ENCODE measurements around the gene IMP4. TPM values are rescaled to one million over a fixed set of nuclear protein-coding genes. Genes with fewer than 3 reads are reported as not detected.

Gene IMP4
- total and polyA plus RNA-seq, 2 of the 8 experiments (the other 6 are each of a cell fraction or from before 2014, with no cell fraction given), result 96.8 to 194 TPM

DNA sequence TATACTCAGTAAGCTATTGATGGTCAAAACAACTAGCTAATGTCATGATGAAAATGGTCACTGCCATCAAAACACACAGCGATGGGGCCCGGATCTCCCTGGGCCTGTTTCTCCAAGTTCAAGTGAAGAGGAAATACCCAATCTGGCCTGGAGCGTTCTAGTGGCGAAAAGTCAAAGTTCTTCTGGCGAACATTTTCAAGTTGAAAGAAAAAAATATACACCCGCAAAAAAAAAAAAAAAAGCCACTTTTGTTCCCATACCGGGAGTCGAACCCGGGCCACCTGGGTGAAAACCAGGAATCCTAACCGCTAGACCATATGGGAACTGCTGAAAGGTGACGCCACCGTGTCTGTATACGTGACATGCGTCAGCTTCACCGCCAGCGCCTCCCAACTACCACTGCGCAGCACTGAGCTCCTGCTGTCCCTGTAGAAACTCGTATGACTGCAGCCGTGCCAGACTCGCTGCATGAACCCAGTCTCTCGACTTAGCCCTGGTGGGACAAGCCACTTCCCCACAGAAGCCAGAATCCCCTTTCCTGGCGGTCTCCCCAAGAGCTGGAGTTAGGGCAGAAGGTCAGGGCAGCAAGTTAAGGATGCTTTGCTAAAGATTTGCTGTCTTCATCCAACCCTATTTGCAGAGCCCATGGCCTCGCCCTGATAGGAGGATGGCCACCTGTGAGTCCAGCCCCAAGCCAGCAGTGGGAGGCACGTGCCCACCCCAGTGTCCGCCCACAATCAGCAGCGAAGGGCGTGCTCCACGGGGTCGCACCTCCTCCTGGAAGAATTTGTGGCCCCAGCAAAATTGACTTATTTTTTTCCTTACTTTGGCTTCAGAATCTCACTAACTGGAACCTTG lies 5.6 kb upstream of the IMP4 start (continued):
- TF ChIP-seq, protein P1, sequence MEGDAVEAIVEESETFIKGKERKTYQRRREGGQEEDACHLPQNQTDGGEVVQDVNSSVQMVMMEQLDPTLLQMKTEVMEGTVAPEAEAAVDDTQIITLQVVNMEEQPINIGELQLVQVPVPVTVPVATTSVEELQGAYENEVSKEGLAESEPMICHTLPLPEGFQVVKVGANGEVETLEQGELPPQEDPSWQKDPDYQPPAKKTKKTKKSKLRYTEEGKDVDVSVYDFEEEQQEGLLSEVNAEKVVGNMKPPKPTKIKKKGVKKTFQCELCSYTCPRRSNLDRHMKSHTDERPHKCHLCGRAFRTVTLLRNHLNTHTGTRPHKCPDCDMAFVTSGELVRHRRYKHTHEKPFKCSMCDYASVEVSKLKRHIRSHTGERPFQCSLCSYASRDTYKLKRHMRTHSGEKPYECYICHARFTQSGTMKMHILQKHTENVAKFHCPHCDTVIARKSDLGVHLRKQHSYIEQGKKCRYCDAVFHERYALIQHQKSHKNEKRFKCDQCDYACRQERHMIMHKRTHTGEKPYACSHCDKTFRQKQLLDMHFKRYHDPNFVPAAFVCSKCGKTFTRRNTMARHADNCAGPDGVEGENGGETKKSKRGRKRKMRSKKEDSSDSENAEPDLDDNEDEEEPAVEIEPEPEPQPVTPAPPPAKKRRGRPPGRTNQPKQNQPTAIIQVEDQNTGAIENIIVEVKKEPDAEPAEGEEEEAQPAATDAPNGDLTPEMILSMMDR (IDR thresholded peaks at IDR 0.05; ENCODE audit: control extremely low read depth in 1 of 3, insufficient read depth in 1 of 3, low read depth in 1 of 3, low read length in 3 of 3), result no peak
- TF ChIP-seq POLR2A (IDR thresholded peaks at IDR 0.05; ENCODE audit: control extremely low read depth in 1 of 2, low read depth in 2 of 2, low read length in 2 of 2) (peak; percentile 21 to 70), NANOG (IDR thresholded peaks at IDR 0.05; ENCODE audit: insufficient read depth, low read depth, low read length, poor library complexity, severe bottlenecking) (no peak), TBP (IDR thresholded peaks at IDR 0.05; ENCODE audit: low read depth, low read length) (peak; percentile 100), BCL11A (IDR thresholded peaks at IDR 0.05; ENCODE audit: low read depth in 2 of 2, low read length in 2 of 2) (no peak), RBBP5 (IDR thresholded peaks at IDR 0.05; ENCODE audit: borderline replicate concordance, low read depth, low read length) (peak; percentile 93)
- TF ChIP-seq, protein P2, sequence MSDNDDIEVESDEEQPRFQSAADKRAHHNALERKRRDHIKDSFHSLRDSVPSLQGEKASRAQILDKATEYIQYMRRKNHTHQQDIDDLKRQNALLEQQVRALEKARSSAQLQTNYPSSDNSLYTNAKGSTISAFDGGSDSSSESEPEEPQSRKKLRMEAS (IDR thresholded peaks at IDR 0.05), result peak; percentile 96

Measured in H1 (cell line).